K562 (cell line): ENCODE data around the gene ZFAND2B. TPM values are rescaled to one million over a fixed set of nuclear protein-coding genes. Genes with fewer than 3 reads are reported as not detected.

ENCODE experiments used
- ATAC-seq: fragments of 200-7000 bp; cut with Tn5 transposase; 3 replicates; pipeline ENCODE4 v1.9.1; 2020; ENCODE audit warnings: moderate library complexity
- BruUV-seq: library from RNA; stranded (reverse); fragments of 400-500 nt; replicated peaks from 2 replicates; lab custom pipeline; 2021; lab: Mats Ljungman, UMichigan
- CTCF ChIA-PET: fragments of 300-600 bp; formaldehyde crosslinking; extraction: SDS; loops from one replicate; lab custom pipeline; 2021; ENCODE audit warnings: low intra/inter-chr PET ratio; lab: Yijun Ruan, JAX
- POLR2A ChIA-PET: fragments of 300-600, 350-650 bp; sonication (Branson Sonifier 250); formaldehyde crosslinking; extraction: SDS; loops from one replicate; lab custom pipeline; 2021; ENCODE audit warnings: antibody characterized with exemption, inconsistent platforms; lab: Yijun Ruan, JAX
- DNase-seq, 4 experiments: peaks; one replicate each; pipeline versions ENCODE4 v3.0.0 to v3.0.0-alpha.2; 2011 to 2018; ENCODE audit warnings: low spot score in 3 of 4, mixed read lengths in 3 of 4; ENCODE audit errors: extremely low read depth in 1 of 4
- FAIRE-seq: peaks from 2 replicates; lab custom pipeline; 2011; peaks lifted over from hg19 to GRCh38; lab: Jason Lieb, UNC
- H2AFZ ChIP-seq: 2 replicates; pipeline ENCODE4 v1.6.0; 2011; ENCODE audit warnings: low read depth, low read length, control low read depth, inconsistent platforms
- H3K27ac ChIP-seq: fragments of 200-600 bp; 3 replicates; pipeline ENCODE4 v1.8.0; 2011; ENCODE audit warnings: low read depth, mild to moderate bottlenecking, control low read depth, inconsistent platforms, low read length, moderate library complexity, mixed read lengths; ENCODE audit errors: extremely low read depth
- H3K27me3 ChIP-seq, 2 experiments: fragments of 300-600 bp in 1 of 2; 2 replicates in 1 of 2; 3 replicates in 1 of 2; pipeline versions ENCODE4 v1.6.0 to v1.8.0; 2011; ENCODE audit warnings: inconsistent platforms in 2 of 2, low read length in 2 of 2, mild to moderate bottlenecking in 1 of 2, mixed read lengths in 1 of 2, moderate library complexity in 1 of 2; ENCODE audit not compliant: control insufficient read depth in 2 of 2, insufficient read depth in 2 of 2
- H3K36me3 ChIP-seq: fragments of 300-600 bp; 3 replicates; pipeline ENCODE4 v1.8.0; 2011; ENCODE audit warnings: mild to moderate bottlenecking, low read length, inconsistent platforms; ENCODE audit not compliant: control insufficient read depth, insufficient read depth
- H3K4me1 ChIP-seq, 2 experiments: fragments of 200-600 bp in 1 of 2; replicated peaks in 1 of 2; 2 replicates in 1 of 2; 3 replicates in 1 of 2; pipeline versions ENCODE4 v1.5.1 to v1.8.0; 2011; ENCODE audit warnings: inconsistent platforms in 2 of 2, low read length in 2 of 2, mild to moderate bottlenecking in 1 of 2, mixed read lengths in 1 of 2, moderate library complexity in 1 of 2; ENCODE audit not compliant: control insufficient read depth in 2 of 2, insufficient read depth in 2 of 2
- H3K4me2 ChIP-seq: 2 replicates; pipeline ENCODE4 v1.6.1; 2011; ENCODE audit warnings: low read length, control low read depth, inconsistent platforms, mixed read lengths; ENCODE audit not compliant: insufficient read depth
- H3K4me3 ChIP-seq: fragments of 200-600 bp; sonication (generic), shearing (Covaris generic); 2 replicates; pipeline ENCODE4 v1.5.1; 2016; ENCODE audit warnings: control low read depth, inconsistent platforms
- H3K79me2 ChIP-seq: fragments of 200-600 bp; 3 replicates; pipeline ENCODE4 v1.8.0; 2011; ENCODE audit warnings: low read length, inconsistent platforms; ENCODE audit not compliant: control insufficient read depth, insufficient read depth
- H3K9ac ChIP-seq, 2 experiments: 2 replicates each; pipeline versions ENCODE4 v1.6.0 to v1.6.1; 2011; ENCODE audit warnings: low read depth in 2 of 2, low read length in 2 of 2, control low read depth in 1 of 2, inconsistent platforms in 1 of 2, mild to moderate bottlenecking in 1 of 2, mixed read lengths in 1 of 2; ENCODE audit not compliant: insufficient read depth in 1 of 2
- H3K9me1 ChIP-seq: one replicate; pipeline ENCODE4 v1.6.0; 2011; ENCODE audit warnings: inconsistent platforms, mild to moderate bottlenecking, low read length, moderate library complexity; ENCODE audit not compliant: control insufficient read depth, insufficient read depth
- H3K9me3 ChIP-seq: replicated peaks from 2 replicates; pipeline ENCODE4 v1.5.1; 2011; ENCODE audit warnings: low read depth, low read length, inconsistent platforms; ENCODE audit not compliant: control insufficient read depth, insufficient read depth
- H4K20me1 ChIP-seq: replicated peaks from 2 replicates; pipeline ENCODE4 v1.6.1; 2011; ENCODE audit warnings: low read length, inconsistent platforms, mixed read lengths; ENCODE audit not compliant: control insufficient read depth, insufficient read depth
- FOXM1 ChIP-seq, 2 experiments: fragments of 450-650 bp in 1 of 2; sonication (generic) in 1 of 2; formaldehyde crosslinking in 1 of 2; IDR thresholded peaks; 2 replicates each; pipeline versions ENCODE4 v1.6.1 to v1.9.0; 2017 to 2022; ENCODE audit warnings: low read depth in 2 of 2, mild to moderate bottlenecking in 2 of 2, missing genetic modification reagents in 1 of 2, moderate library complexity in 1 of 2
- LCOR ChIP-seq: sonication (generic); formaldehyde crosslinking; IDR thresholded peaks from 2 replicates; pipeline ENCODE4 v1.8.0; 2022; ENCODE audit warnings: mild to moderate bottlenecking, missing genetic modification reagents
- NONO ChIP-seq, 2 experiments: fragments of 200-400 bp in 1 of 2; fragments of 450-650 bp in 1 of 2; formaldehyde crosslinking in 1 of 2; IDR thresholded peaks; 2 replicates each; pipeline ENCODE4 v1.6.1; 2017; ENCODE audit warnings: low read depth in 2 of 2, mild to moderate bottlenecking in 2 of 2, moderate library complexity in 2 of 2, low read length in 1 of 2
- NR2C1 ChIP-seq, 2 experiments: fragments of 450-650 bp; IDR thresholded peaks; 2 replicates each; pipeline ENCODE4 v1.6.1; 2017; ENCODE audit warnings: mild to moderate bottlenecking in 2 of 2, antibody characterized with exemption in 1 of 2, inconsistent platforms in 1 of 2, missing compliant biosample characterization in 1 of 2, missing genetic modification characterization in 1 of 2
- NUFIP1 ChIP-seq: fragments of 450-650 bp; IDR thresholded peaks from 2 replicates; pipeline ENCODE4 v1.6.1; 2018; ENCODE audit not compliant: partially characterized antibody
- POLR3G ChIP-seq: IDR thresholded peaks from 2 replicates; pipeline ENCODE4 v1.6.1; 2011; ENCODE audit not compliant: insufficient read length, insufficient replicate concordance; ENCODE audit errors: extremely low read depth
- PTBP1 ChIP-seq: fragments of 200-400 bp; formaldehyde crosslinking; IDR thresholded peaks from 2 replicates; pipeline ENCODE4 v1.6.1; 2017; ENCODE audit warnings: low read depth, low read length
- SRSF7 ChIP-seq: fragments of 200-400 bp; formaldehyde crosslinking; optimal IDR thresholded peaks from 2 replicates; pipeline ENCODE3; 2017; ENCODE audit warnings: mild to moderate bottlenecking, low read depth, low read length
- TOE1 ChIP-seq, 2 experiments: fragments of 450-650 bp in 1 of 2; sonication (generic) in 1 of 2; formaldehyde crosslinking in 1 of 2; IDR thresholded peaks; 2 replicates each; pipeline versions ENCODE4 v1.7.1 to v1.8.0; 2016 to 2022; ENCODE audit warnings: borderline replicate concordance in 2 of 2, mild to moderate bottlenecking in 2 of 2, antibody characterized with exemption in 1 of 2, inconsistent platforms in 1 of 2, low read depth in 1 of 2, missing genetic modification reagents in 1 of 2, moderate library complexity in 1 of 2
- ZFPM2 ChIP-seq: fragments of 250-450 bp; sonication (Bioruptor Pico); IDR thresholded peaks from 2 replicates; pipeline ENCODE4 v1.5.1; 2022; ENCODE audit warnings: mild to moderate bottlenecking
- ZNF830 ChIP-seq: fragments of 250-450 bp; sonication (Bioruptor Pico); IDR thresholded peaks from 2 replicates; pipeline ENCODE4 v1.5.0; 2021; ENCODE audit warnings: mild to moderate bottlenecking
- WGBS: fragments of 100-300 bp; shearing (Covaris generic); methylation state at CpG from one replicate; pipeline ENCODE4 v1.1.6; 2016; ENCODE audit warnings: low coverage, mixed read lengths; ENCODE audit not compliant: insufficient coverage; ENCODE audit errors: missing lambda C conversion rate; 5-methylcytosine and 5-hydroxymethylcytosine counted together
- in situ Hi-C: fragments of 300-500 bp; cut with MboI; formaldehyde crosslinking; loops from 4 replicates; pipeline ENCODE4 v1.15.0; 2018; ENCODE audit warnings: inconsistent platforms, mixed read lengths
- intact Hi-C: fragments of 100-400 bp; cut with micrococcal nuclease; formaldehyde crosslinking; loops from 2 replicates; pipeline ENCODE4 v1.14.2; 2022
- polyA plus RNA-seq, 8 experiments: library from polyadenylated mRNA; depleted of rRNA in 4 of 8; stranded (reverse) in 5 of 8; unstranded in 3 of 8; fragments of >200 nt; fragmentation: Nextera tagmentation in 2 of 8; fragmentation: Illumina TruSeq in 1 of 8; extraction: Ambion mirVana in 2 of 8; extraction: Trizol in 1 of 8; gene quantifications; 2 replicates each; pipeline versions ENCODE4 v1.2.1 to v1.2.3, GENCODE V29; 2011 to 2014; ENCODE audit warnings: inconsistent platforms in 1 of 8, missing spikeins in 1 of 8
- total RNA-seq, 7 experiments: library from RNA; depleted of rRNA in 6 of 7; stranded (reverse); fragments of >200 nt in 6 of 7; fragmentation: Illumina TruSeq in 2 of 7; extraction: Trizol in 2 of 7; gene quantifications; 2 replicates each; pipeline versions ENCODE4 v1.2.1 to v1.2.3, GENCODE V29; 2011 to 2021; ENCODE audit warnings: low replicate concordance in 1 of 7
- TF ChIP-seq, protein P1 (sequence below): fragments of 450-650 bp; conservative IDR thresholded peaks from 2 replicates; pipeline ENCODE4 v1.6.1; 2016; ENCODE audit warnings: missing genetic modification characterization, low read depth, mild to moderate bottlenecking, control low read depth, missing compliant biosample characterization
- TF ChIP-seq, protein P2 (sequence below), 2 experiments: fragments of 200-800 bp in 1 of 2; sonication (Bioruptor generic) in 1 of 2; sonication (generic) in 1 of 2; formaldehyde crosslinking in 1 of 2; IDR thresholded peaks in 1 of 2; conservative IDR thresholded peaks in 1 of 2; 2 replicates each; pipeline versions ENCODE4 v1.5.0 to v1.6.1; 2016 to 2020; ENCODE audit warnings: missing compliant biosample characterization in 1 of 2, missing genetic modification characterization in 1 of 2, missing genetic modification reagents in 1 of 2

The ZFAND2B gene
- total and polyA plus RNA-seq, 9 of the 15 experiments (the other 6 are each of a cell fraction or from before 2014, with no cell fraction given) = 9.9 to 33.3 (median 26.1) TPM

DNA sequence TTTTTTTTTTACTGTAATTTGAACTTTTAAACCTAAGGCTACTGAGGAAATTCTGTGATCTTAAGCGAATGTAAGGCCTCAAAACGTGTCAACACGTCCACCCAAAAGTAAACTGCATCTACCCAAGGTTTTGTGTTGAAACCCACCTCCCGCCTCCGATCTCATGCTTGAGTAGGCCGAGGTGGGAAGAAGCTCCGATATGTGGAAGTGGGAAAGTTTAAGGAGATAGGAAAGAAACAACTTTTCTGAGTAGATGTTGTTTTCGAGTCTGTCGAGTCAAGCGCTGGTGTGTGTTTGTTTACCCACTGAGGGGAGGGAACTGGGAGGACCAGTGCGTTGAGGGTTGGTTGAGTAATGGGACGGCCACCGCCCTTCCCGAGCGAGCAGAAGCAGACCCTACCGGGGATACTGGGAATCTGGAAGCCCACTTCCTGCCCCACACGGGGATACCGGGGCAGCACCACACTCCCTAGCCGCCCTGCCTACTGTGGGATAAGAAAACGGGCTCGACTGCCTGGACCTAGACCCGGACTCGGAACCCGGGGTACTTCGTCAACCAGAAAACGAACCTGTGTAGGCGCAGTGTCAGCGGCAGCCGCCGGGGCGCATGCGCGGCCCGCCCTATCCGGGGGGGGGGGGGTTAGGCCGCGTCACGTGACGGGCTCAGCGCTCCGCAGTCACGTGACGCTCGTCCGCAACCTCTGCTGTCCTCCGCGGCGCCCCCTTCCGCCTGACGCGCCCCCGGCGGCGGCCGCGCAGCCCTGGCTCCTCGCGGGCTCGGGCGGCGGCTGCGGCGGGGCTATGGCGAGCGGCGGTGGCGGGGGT lies 28.8 kb upstream of the ZFAND2B start, which contains the start of gene RETREG2:
RETREG2 (plus strand) TSS at position 724 of the 825 bp plus-strand sequence; CDS start at position 802, 78 bp downstream.
- no peaks in the 10 kb centered on the region for H3K9me1 ChIP-seq
- H3K36me3 ChIP-seq = peaks cover 55% of the 10 kb centered on the region; the same call in 2 of the 3 replicates
- peak within 1 kb of the TSS; percentile 88 for H2AFZ ChIP-seq
- peak within 1 kb of the TSS; percentile 97 for H3K27ac ChIP-seq
- CTCF ChIA-PET = interaction anchor here (0.8 kb wide), 1 partner anchor 34 kb away, joined by 4 read pairs; no protein-coding TSS in a partner anchor
- peak within 1 kb of the TSS; percentile 90 to 94 for H3K9ac ChIP-seq
- H4K20me1 ChIP-seq = no peaks in the 10 kb centered on the region
- H3K4me3 ChIP-seq = peak within 1 kb of the TSS; percentile 80
- TSS peak; percentile 31 for BruUV-seq
- H3K79me2 ChIP-seq = peaks cover 42% of the 10 kb centered on the region
- peak; percentile 94 for FAIRE-seq
- DNase-seq = peak; percentile 89 to 96 (median 93)
- in situ Hi-C loops (no loop called here), intact Hi-C loops (loop anchor here (1.0 to 2.0 kb wide), 4 partner anchors 17 to 102 kb away; partner anchors contain the start of genes ABCB6, DNAJB2, NHEJ1 and ZFAND2B)
- POLR2A ChIA-PET = interaction anchor here (1.0 to 1.7 kb wide), 3 partner anchors 13 to 18 kb away, joined by 3 to 9 read pairs (median 8); no protein-coding TSS in a partner anchor
- no peaks in the 10 kb centered on the region for H3K9me3 ChIP-seq
- peak; percentile 86 for ATAC-seq
- H3K4me1 ChIP-seq = peaks cover 9 to 25% of the 10 kb centered on the region in 2 experiments; a peak in 4 of 5 replicates
- WGBS = 0% methylated on average over 20 of the region's 67 CpGs
- H3K27me3 ChIP-seq = no peaks in the 10 kb centered on the region
- peak within 1 kb of the TSS; percentile 100 for H3K4me2 ChIP-seq
- TF ChIP-seq POLR3G = no peak
- TF ChIP-seq FOXM1 (IDR thresholded peaks at IDR 0.05; ENCODE audit: low read depth) = no peak
- TF ChIP-seq FOXM1 (CRISPR knock-in tag; IDR thresholded peaks at IDR 0.05; ENCODE audit: low read depth) = no peak
- no peak for TF ChIP-seq PTBP1
- no peak for TF ChIP-seq SRSF7
- TF ChIP-seq TOE1 (IDR thresholded peaks at IDR 0.05; ENCODE audit: borderline replicate concordance) = peak; percentile 98
- TF ChIP-seq TOE1 (CRISPR knock-in tag; IDR thresholded peaks at IDR 0.05; ENCODE audit: borderline replicate concordance, low read depth) = no peak
- no peak for TF ChIP-seq ZFPM2
- TF ChIP-seq NUFIP1 = no peak
- TF ChIP-seq ZNF830 (CRISPR knock-in tag) = no peak
- TF ChIP-seq, protein P1, sequence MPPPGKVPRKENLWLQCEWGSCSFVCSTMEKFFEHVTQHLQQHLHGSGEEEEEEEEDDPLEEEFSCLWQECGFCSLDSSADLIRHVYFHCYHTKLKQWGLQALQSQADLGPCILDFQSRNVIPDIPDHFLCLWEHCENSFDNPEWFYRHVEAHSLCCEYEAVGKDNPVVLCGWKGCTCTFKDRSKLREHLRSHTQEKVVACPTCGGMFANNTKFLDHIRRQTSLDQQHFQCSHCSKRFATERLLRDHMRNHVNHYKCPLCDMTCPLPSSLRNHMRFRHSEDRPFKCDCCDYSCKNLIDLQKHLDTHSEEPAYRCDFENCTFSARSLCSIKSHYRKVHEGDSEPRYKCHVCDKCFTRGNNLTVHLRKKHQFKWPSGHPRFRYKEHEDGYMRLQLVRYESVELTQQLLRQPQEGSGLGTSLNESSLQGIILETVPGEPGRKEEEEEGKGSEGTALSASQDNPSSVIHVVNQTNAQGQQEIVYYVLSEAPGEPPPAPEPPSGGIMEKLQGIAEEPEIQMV = no peak
- TF ChIP-seq, protein P2, sequence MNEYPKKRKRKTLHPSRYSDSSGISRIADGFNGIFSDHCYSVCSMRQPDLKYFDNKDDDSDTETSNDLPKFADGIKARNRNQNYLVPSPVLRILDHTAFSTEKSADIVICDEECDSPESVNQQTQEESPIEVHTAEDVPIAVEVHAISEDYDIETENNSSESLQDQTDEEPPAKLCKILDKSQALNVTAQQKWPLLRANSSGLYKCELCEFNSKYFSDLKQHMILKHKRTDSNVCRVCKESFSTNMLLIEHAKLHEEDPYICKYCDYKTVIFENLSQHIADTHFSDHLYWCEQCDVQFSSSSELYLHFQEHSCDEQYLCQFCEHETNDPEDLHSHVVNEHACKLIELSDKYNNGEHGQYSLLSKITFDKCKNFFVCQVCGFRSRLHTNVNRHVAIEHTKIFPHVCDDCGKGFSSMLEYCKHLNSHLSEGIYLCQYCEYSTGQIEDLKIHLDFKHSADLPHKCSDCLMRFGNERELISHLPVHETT (CRISPR knock-in tag; conservative IDR thresholded peaks at IDR 0.05 in 1 of 2, IDR thresholded peaks at IDR 0.05 in 1 of 2) = no peak; a peak in 1 of 4 replicates
- no peak for TF ChIP-seq NR2C1 (IDR thresholded peaks at IDR 0.05)
- TF ChIP-seq NR2C1 (tag; IDR thresholded peaks at IDR 0.05) = no peak
- no peak for TF ChIP-seq LCOR (CRISPR knock-in tag)
- TF ChIP-seq NONO (IDR thresholded peaks at IDR 0.05; ENCODE audit: low read depth in 2 of 2, low read length in 1 of 2) = 0 out of 4 replicates have a peak, but pooled peaks of 1 of the 2 experiments have one; percentile 8
